Kidney epithelial cell (primary cell): Measurements from ENCODE around the gene MDH2. TPM values are rescaled to one million over a fixed set of nuclear protein-coding genes. Genes with fewer than 3 reads are reported as not detected.
A peak's percentile ranks its signal among the peaks of the same experiment; 100 is the strongest.
"Not testable (repeated sequence)": the region's sequence is repeated elsewhere in the genome, so short reads cannot be mapped to it uniquely, and the experiment has no call there.

Experiments used
- DNase-seq: peaks from one replicate; pipeline ENCODE4 v3.0.0-alpha.2; 2010; ENCODE audit warnings: low read depth
- H3K27me3 ChIP-seq: 2 replicates; pipeline ENCODE4 v1.6.0; 2011; ENCODE audit warnings: low read length; ENCODE audit not compliant: control insufficient read depth, insufficient read depth
- H3K36me3 ChIP-seq: 2 replicates; pipeline ENCODE4 v1.5.1; 2011; ENCODE audit warnings: low read length; ENCODE audit not compliant: control insufficient read depth, insufficient read depth
- H3K4me3 ChIP-seq: 2 replicates; pipeline ENCODE4 v1.5.1; 2011; ENCODE audit warnings: low read depth, mild to moderate bottlenecking, control low read depth, low read length
- total RNA-seq: library from RNA; depleted of rRNA; stranded (reverse); fragments of >200 nt; gene quantifications from 2 replicates; pipeline ENCODE4 v1.2.3, GENCODE V29; 2015
- TF ChIP-seq, protein P1 (sequence below): IDR thresholded peaks from 2 replicates; pipeline ENCODE4 v1.5.1; 2011; ENCODE audit warnings: mild to moderate bottlenecking, moderate library complexity, low read length, control low read depth, inconsistent platforms; ENCODE audit not compliant: insufficient read depth, poor library complexity, severe bottlenecking

The MDH2 gene
- total RNA-seq, 1 donor from 2014 or later, result 109 TPM

- Histone ChIP-seq H3K4me3 (no peak overlapping the region), H3K27me3 (no peaks in the 10 kb centered on the region), H3K36me3 (no peaks in the 10 kb centered on the region)
- TF ChIP-seq, protein P1, sequence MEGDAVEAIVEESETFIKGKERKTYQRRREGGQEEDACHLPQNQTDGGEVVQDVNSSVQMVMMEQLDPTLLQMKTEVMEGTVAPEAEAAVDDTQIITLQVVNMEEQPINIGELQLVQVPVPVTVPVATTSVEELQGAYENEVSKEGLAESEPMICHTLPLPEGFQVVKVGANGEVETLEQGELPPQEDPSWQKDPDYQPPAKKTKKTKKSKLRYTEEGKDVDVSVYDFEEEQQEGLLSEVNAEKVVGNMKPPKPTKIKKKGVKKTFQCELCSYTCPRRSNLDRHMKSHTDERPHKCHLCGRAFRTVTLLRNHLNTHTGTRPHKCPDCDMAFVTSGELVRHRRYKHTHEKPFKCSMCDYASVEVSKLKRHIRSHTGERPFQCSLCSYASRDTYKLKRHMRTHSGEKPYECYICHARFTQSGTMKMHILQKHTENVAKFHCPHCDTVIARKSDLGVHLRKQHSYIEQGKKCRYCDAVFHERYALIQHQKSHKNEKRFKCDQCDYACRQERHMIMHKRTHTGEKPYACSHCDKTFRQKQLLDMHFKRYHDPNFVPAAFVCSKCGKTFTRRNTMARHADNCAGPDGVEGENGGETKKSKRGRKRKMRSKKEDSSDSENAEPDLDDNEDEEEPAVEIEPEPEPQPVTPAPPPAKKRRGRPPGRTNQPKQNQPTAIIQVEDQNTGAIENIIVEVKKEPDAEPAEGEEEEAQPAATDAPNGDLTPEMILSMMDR, result no peak
- no peak for DNase-seq
Measured at GRCh38 chr7:76044375-76044865, 3.5 kb upstream of the MDH2 start.

- Histone ChIP-seq H3K36me3 (no peaks in the 10 kb centered on the region), H3K4me3 (peak overlapping the region; percentile 79), H3K27me3 (no peaks in the 10 kb centered on the region)
- DNase-seq, result no peak
- TF ChIP-seq, protein P1, result no peak
Measured at GRCh38 chr7:76047305-76047810, 548 bp upstream of the MDH2 start.

DNA sequence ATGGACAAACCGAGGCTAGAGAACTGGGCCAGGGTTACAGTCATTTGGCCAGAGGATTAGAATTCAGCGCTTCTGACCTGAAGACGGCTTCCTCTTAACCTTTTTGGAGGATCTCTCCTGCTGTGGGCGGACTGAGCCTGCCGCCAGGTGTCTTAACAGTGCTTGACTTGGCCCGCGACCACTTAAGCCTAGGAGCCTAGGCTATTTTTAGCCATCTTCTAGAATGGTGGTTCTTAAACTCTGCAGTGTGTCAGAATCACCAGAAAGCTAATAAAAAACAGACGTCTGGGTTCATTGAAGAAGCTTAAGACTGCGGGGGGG, 722 bp downstream of the MDH2 start:
- no peaks in the 10 kb centered on the region for H3K27me3 ChIP-seq
- H3K4me3 ChIP-seq, result peak overlapping the region; percentile 79
- TF ChIP-seq, protein P1, result peak; percentile 26
- no peak for DNase-seq
- no peaks in the 10 kb centered on the region for H3K36me3 ChIP-seq

DNA sequence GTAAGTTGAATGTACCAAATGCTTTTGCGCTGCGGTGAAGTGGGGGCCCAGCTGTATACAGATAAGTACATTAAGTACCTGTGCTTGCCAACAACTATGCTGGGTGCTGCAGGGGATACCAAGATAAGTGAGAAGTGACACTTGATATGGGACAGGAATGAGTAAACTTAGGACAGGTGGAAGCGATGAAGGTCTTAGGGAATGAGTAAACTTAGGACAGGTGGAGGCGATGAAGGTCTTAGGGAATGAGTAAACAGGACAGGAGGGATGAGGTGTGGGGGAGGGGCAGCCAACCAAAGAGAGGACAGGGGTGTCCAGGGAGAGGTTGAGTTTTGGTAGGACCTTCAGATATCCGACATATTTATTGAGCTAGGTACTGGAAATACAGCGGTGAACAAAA, 1.4 kb downstream of the MDH2 start:
- Histone ChIP-seq H3K27me3 (no peaks in the 10 kb centered on the region), H3K4me3 (peak overlapping the region; percentile 79), H3K36me3 (no peaks in the 10 kb centered on the region)
- TF ChIP-seq, protein P1, result no peak
- DNase-seq, result no peak

- Histone ChIP-seq H3K36me3 (no peaks in the 10 kb centered on the region), H3K27me3 (no peaks in the 10 kb centered on the region), H3K4me3 (no peak overlapping the region)
- TF ChIP-seq, protein P1, result no peak
- no peak for DNase-seq
Measured at GRCh38 chr7:76050545-76050944, 2.6 kb downstream of the MDH2 start.

DNA sequence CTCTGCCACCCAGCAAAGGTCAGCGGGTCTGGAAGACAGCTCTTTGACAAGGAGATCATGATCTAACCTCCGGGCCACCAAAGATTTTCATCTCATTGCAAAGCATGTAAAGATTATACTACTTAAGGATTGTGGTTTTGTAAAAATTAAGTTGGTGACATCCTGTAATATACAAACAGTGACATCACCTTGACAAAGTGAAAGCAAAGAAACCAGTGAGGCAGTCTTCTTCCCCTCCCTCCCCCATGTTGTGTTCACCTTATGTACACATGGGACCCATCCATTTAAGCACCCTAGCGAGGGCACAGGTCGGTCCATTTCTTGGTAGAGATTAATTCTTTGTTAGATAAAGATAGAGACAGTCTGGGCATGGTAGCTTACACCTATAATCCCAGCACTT, 3.9 kb downstream of the MDH2 start:
- DNase-seq, result no peak
- Histone ChIP-seq H3K36me3 (no peaks in the 10 kb centered on the region), H3K4me3 (no peak overlapping the region), H3K27me3 (no peaks in the 10 kb centered on the region)
- TF ChIP-seq, protein P1, result no peak

GRCh38 chr7:76052681-76053080, 4.8 kb downstream of the MDH2 start:
- DNase-seq, H3K27me3 ChIP-seq, H3K4me3 ChIP-seq, H3K36me3 ChIP-seq: not testable (repeated sequence)
